HepG2 (cell line): ENCODE data around the gene PRCD. TPM values are rescaled to one million over a fixed set of nuclear protein-coding genes. Genes with fewer than 3 reads are reported as not detected.
A peak's percentile ranks its signal among the peaks of the same experiment; 100 is the strongest.

Experiments used
- ARID2 ChIP-seq: sonication (generic); formaldehyde crosslinking; IDR thresholded peaks from 2 replicates; pipeline ENCODE4 v1.8.1; 2022; ENCODE audit warnings: mild to moderate bottlenecking, missing genetic modification reagents, borderline replicate concordance
- EHMT2 ChIP-seq: fragments of 200-600 bp; sonication (generic); IDR thresholded peaks from 2 replicates; pipeline ENCODE4 v1.7.0; 2017; ENCODE audit warnings: antibody characterized with exemption, low read depth, low read length, borderline replicate concordance
- GABPA ChIP-seq, 2 experiments: IDR thresholded peaks; 2 replicates each; pipeline ENCODE4 v1.6.1; 2011 to 2016; ENCODE audit warnings: low read depth in 2 of 2, low read length in 1 of 2, missing biosample characterization in 1 of 2, missing genetic modification characterization in 1 of 2
- HMGA1 ChIP-seq: sonication (generic); formaldehyde crosslinking; conservative IDR thresholded peaks from 2 replicates; pipeline ENCODE4 v1.4.0; 2020; ENCODE audit warnings: missing genetic modification reagents
- KDM3A ChIP-seq: IDR thresholded peaks from 2 replicates; pipeline ENCODE4 v1.6.1; 2018; ENCODE audit warnings: low read depth, missing compliant biosample characterization
- MED13 ChIP-seq: sonication (generic); formaldehyde crosslinking; IDR thresholded peaks from 2 replicates; pipeline ENCODE4 v1.5.0; 2020; ENCODE audit warnings: missing genetic modification reagents
- PLRG1 ChIP-seq: fragments of 450-650 bp; conservative IDR thresholded peaks from 2 replicates; pipeline ENCODE4 v1.6.1; 2016
- RELA ChIP-seq: sonication (generic); formaldehyde crosslinking; IDR thresholded peaks from 2 replicates; pipeline ENCODE4 v1.4.0; 2020; ENCODE audit warnings: missing genetic modification reagents
- TBX3 ChIP-seq: fragments of 450-650 bp; IDR thresholded peaks from 2 replicates; pipeline ENCODE4 v1.6.1; 2017; ENCODE audit warnings: antibody characterized with exemption, mild to moderate bottlenecking, inconsistent platforms, borderline replicate concordance
- ZMYM3 ChIP-seq: sonication (generic); formaldehyde crosslinking; IDR thresholded peaks from 2 replicates; pipeline ENCODE4 v1.5.1; 2020; ENCODE audit warnings: mild to moderate bottlenecking, missing genetic modification reagents
- ZNF225 ChIP-seq: sonication (generic); formaldehyde crosslinking; IDR thresholded peaks from 2 replicates; pipeline ENCODE4 v1.4.0; 2020; ENCODE audit warnings: mild to moderate bottlenecking, missing genetic modification reagents
- ZNF34 ChIP-seq: sonication (generic); formaldehyde crosslinking; IDR thresholded peaks from 2 replicates; pipeline ENCODE4 v1.4.0; 2020; ENCODE audit warnings: mild to moderate bottlenecking, missing genetic modification reagents, borderline replicate concordance
- ZNF547 ChIP-seq: sonication (generic); formaldehyde crosslinking; IDR thresholded peaks from 2 replicates; pipeline ENCODE4 v1.5.1; 2020; ENCODE audit warnings: mild to moderate bottlenecking, missing genetic modification reagents
- ZNF556 ChIP-seq: sonication (generic); formaldehyde crosslinking; IDR thresholded peaks from 2 replicates; pipeline ENCODE4 v1.4.0; 2020; ENCODE audit warnings: mild to moderate bottlenecking, missing genetic modification reagents, borderline replicate concordance
- ZNF839 ChIP-seq: sonication (generic); formaldehyde crosslinking; IDR thresholded peaks from 2 replicates; pipeline ENCODE4 v1.4.0; 2020; ENCODE audit warnings: missing genetic modification reagents, mild to moderate bottlenecking, borderline replicate concordance
- ZZZ3 ChIP-seq: sonication (generic); formaldehyde crosslinking; IDR thresholded peaks from 2 replicates; pipeline ENCODE4 v1.4.0; 2020; ENCODE audit warnings: missing genetic modification reagents, mild to moderate bottlenecking, borderline replicate concordance
- polyA plus RNA-seq, 8 experiments: library from polyadenylated mRNA; depleted of rRNA in 3 of 8; stranded (reverse) in 7 of 8; unstranded in 1 of 8; fragments of >200 nt; fragmentation: Illumina TruSeq in 4 of 8; extraction: Trizol in 4 of 8; gene quantifications; 2 replicates each; pipeline versions ENCODE4 v1.2.1 to v1.2.3, GENCODE V29; 2011 to 2016; ENCODE audit warnings: low read depth in 4 of 8, missing spikeins in 1 of 8, mixed read lengths in 1 of 8; ENCODE audit not compliant: insufficient read depth in 1 of 8
- total RNA-seq, 5 experiments: library from RNA; depleted of rRNA; stranded (reverse); fragments of >200 nt; fragmentation: Illumina TruSeq; extraction: Trizol; gene quantifications; 2 replicates each; pipeline ENCODE4 v1.2.3, GENCODE V29; 2016; ENCODE audit warnings: low read depth in 1 of 5
- TF ChIP-seq, protein P1 (sequence below), 2 experiments: sonication (generic) in 1 of 2; formaldehyde crosslinking in 1 of 2; IDR thresholded peaks; 2 replicates each; pipeline versions ENCODE4 v1.6.1 to v1.9.0; 2014 to 2022; ENCODE audit warnings: antibody characterized with exemption in 1 of 2, borderline replicate concordance in 1 of 2, inconsistent platforms in 1 of 2, low read depth in 1 of 2, missing genetic modification reagents in 1 of 2
- TF ChIP-seq, protein P2 (sequence below): sonication (generic); formaldehyde crosslinking; IDR thresholded peaks from 2 replicates; pipeline ENCODE4 v1.8.1; 2022; ENCODE audit warnings: low read depth, mild to moderate bottlenecking, missing genetic modification reagents

Gene PRCD
- total and polyA plus RNA-seq, 2 of the 13 experiments (the other 11 are each of a cell fraction or from before 2014, with no cell fraction given) = 0.51 TPM; not detected in 1

DNA sequence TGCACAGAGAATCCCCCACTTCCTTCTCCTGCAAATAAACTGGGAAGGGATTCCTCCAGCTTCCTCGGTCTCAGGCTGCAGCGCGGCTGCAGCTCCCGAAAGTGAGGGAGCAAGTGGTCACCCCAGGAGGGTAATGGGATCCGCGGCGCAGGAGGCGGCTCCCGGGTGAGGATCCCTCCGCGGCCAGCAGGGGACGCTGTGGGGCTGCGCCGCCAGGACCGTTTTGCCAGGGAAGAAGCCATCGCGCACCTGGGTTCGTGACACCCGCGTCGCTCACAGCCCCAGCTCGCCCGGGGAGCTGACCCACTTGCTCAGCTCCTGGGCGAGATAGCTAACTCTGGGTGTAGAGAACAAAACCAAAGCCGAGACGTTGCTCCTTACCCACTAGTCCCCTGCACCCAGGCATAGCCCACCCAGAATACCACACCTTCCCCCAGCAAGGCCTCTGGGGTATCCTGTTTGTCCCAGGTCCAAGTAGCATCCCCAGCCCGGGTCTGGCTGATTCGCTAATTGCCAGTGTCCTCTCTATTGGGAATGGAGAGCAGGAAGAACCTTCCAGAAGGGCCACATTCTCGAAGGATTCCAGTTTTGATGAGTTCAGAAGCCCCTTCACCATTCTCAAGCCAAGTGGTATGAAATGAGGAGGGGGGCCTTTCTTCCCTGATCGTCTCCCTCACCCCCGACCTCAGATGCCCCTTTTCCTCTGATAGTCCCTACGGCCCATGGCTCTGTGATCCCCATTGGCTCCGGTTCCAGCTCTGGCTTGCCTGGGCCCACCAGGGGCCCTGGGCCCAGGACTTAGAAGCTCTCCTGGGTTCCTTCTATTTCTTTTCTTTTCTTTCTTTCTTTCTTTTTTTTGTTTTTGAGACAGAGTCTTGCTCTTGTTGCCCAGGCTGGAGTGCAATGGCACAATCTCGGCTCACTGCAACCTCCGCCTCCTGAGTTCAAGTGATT lies 16.5 kb upstream of the PRCD start (continued):
- TF ChIP-seq ZZZ3 (0 out of 2 replicates have a peak, but pooled peaks have one; percentile 26), RELA (CRISPR knock-in tag) (peak; percentile 91; the same call in 1 of the 2 replicates), ZNF556 (CRISPR knock-in tag) (peak; percentile 76; the same call in 1 of the 2 replicates), KDM3A (peak; percentile 97), HMGA1 (CRISPR knock-in tag) (no peak), ZNF839 (CRISPR knock-in tag) (peak; percentile 59; the same call in 1 of the 2 replicates), PLRG1 (no peak), ZNF547 (CRISPR knock-in tag) (0 out of 2 replicates have a peak, but pooled peaks have one; percentile 18), ZMYM3 (CRISPR knock-in tag) (peak; percentile 34; the same call in 1 of the 2 replicates), ARID2 (CRISPR knock-in tag) (0 out of 2 replicates have a peak, but pooled peaks have one; percentile 53), GABPA (IDR thresholded peaks at IDR 0.05; ENCODE audit: low read depth, low read length) (no peak), GABPA (CRISPR knock-in tag; IDR thresholded peaks at IDR 0.05; ENCODE audit: low read depth) (no peak), MED13 (CRISPR knock-in tag) (no peak; the same call in 1 of the 2 replicates), ZNF34 (CRISPR knock-in tag) (no peak), EHMT2 (no peak), ZNF225 (CRISPR knock-in tag) (peak; percentile 92), TBX3 (no peak)
- TF ChIP-seq, protein P1, sequence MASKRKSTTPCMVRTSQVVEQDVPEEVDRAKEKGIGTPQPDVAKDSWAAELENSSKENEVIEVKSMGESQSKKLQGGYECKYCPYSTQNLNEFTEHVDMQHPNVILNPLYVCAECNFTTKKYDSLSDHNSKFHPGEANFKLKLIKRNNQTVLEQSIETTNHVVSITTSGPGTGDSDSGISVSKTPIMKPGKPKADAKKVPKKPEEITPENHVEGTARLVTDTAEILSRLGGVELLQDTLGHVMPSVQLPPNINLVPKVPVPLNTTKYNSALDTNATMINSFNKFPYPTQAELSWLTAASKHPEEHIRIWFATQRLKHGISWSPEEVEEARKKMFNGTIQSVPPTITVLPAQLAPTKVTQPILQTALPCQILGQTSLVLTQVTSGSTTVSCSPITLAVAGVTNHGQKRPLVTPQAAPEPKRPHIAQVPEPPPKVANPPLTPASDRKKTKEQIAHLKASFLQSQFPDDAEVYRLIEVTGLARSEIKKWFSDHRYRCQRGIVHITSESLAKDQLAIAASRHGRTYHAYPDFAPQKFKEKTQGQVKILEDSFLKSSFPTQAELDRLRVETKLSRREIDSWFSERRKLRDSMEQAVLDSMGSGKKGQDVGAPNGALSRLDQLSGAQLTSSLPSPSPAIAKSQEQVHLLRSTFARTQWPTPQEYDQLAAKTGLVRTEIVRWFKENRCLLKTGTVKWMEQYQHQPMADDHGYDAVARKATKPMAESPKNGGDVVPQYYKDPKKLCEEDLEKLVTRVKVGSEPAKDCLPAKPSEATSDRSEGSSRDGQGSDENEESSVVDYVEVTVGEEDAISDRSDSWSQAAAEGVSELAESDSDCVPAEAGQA (IDR thresholded peaks at IDR 0.05; ENCODE audit: low read depth) = 0 out of 2 replicates have a peak, but pooled peaks have one; percentile 45
- TF ChIP-seq, protein P1 (CRISPR knock-in tag; IDR thresholded peaks at IDR 0.05; ENCODE audit: borderline replicate concordance) = 0 out of 2 replicates have a peak, but pooled peaks have one; percentile 40
- TF ChIP-seq, protein P2, sequence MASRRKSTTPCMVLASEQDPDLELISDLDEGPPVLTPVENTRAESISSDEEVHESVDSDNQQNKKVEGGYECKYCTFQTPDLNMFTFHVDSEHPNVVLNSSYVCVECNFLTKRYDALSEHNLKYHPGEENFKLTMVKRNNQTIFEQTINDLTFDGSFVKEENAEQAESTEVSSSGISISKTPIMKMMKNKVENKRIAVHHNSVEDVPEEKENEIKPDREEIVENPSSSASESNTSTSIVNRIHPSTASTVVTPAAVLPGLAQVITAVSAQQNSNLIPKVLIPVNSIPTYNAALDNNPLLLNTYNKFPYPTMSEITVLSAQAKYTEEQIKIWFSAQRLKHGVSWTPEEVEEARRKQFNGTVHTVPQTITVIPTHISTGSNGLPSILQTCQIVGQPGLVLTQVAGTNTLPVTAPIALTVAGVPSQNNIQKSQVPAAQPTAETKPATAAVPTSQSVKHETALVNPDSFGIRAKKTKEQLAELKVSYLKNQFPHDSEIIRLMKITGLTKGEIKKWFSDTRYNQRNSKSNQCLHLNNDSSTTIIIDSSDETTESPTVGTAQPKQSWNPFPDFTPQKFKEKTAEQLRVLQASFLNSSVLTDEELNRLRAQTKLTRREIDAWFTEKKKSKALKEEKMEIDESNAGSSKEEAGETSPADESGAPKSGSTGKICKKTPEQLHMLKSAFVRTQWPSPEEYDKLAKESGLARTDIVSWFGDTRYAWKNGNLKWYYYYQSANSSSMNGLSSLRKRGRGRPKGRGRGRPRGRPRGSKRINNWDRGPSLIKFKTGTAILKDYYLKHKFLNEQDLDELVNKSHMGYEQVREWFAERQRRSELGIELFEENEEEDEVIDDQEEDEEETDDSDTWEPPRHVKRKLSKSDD = no peak
